ENCODE measurements around the gene SNIP1. TPM values are rescaled to one million over a fixed set of nuclear protein-coding genes. Genes with fewer than 3 reads are reported as not detected.

Gene SNIP1
- polyA plus RNA-seq, 1 donor from 2014 or later, result 9.5 TPM

GRCh38 chr1:37502104-37502503 lies 52.0 kb downstream of the SNIP1 start:
- no peak for TF ChIP-seq EZH2 (IDR thresholded peaks at IDR 0.05; ENCODE audit: borderline replicate concordance, insufficient read depth, low read length, poor library complexity, severe bottlenecking)
- no peak for TF ChIP-seq CTCF (IDR thresholded peaks at IDR 0.05; ENCODE audit: poor library complexity, severe bottlenecking)
- no peak for TF ChIP-seq SMC3 (conservative IDR thresholded peaks at IDR 0.05; ENCODE audit: poor library complexity)
- TF ChIP-seq RAD21 (conservative IDR thresholded peaks at IDR 0.05), result no peak
- no peak for TF ChIP-seq TAF1 (IDR thresholded peaks at IDR 0.05; ENCODE audit: low read depth)
- no peak for TF ChIP-seq EP300 (conservative IDR thresholded peaks at IDR 0.05; ENCODE audit: poor library complexity, severe bottlenecking)
- no peak for TF ChIP-seq REST (IDR thresholded peaks at IDR 0.05; ENCODE audit: borderline replicate concordance)
- TF ChIP-seq POLR2AphosphoS5 (IDR thresholded peaks at IDR 0.05), result no peak
- TF ChIP-seq MXI1 (conservative IDR thresholded peaks at IDR 0.05; ENCODE audit: poor library complexity, severe bottlenecking), result no peak
- Histone ChIP-seq H3K9ac (ENCODE audit: low read length) (no peak overlapping the region), H3K27ac (ENCODE audit: low read length) (no peak overlapping the region), H3K9me3 (ENCODE audit: low read length) (no peaks in the 10 kb centered on the region), H3F3A (ENCODE audit: insufficient read depth, low read length, poor library complexity, severe bottlenecking) (no peaks in the 10 kb centered on the region), H2AFZ (ENCODE audit: low read depth, low read length) (no peak overlapping the region), H3K4me2 (ENCODE audit: low read length) (no peak overlapping the region), H3K9me2 (ENCODE audit: insufficient read depth, low read length) (no peaks in the 10 kb centered on the region), H3K27me3 (ENCODE audit: insufficient read depth, low read depth, low read length) (no peaks in the 10 kb centered on the region), H3K4me3 (ENCODE audit: low read length) (no peak overlapping the region), H3K79me2 (replicated peaks; ENCODE audit: insufficient read depth, low read length) (no peaks in the 10 kb centered on the region), H4K20me1 (ENCODE audit: insufficient read depth) (no peaks in the 10 kb centered on the region), H3K36me3 (ENCODE audit: insufficient read depth, low read length) (peaks cover 8% of the 10 kb centered on the region)

GRCh38 chr1:37501661-37502060 lies 52.4 kb downstream of the SNIP1 start:
- Histone ChIP-seq H3K36me3 (ENCODE audit: insufficient read depth, low read length) (peaks cover 8% of the 10 kb centered on the region), H3K9me2 (ENCODE audit: insufficient read depth, low read length) (no peaks in the 10 kb centered on the region), H3K79me2 (replicated peaks; ENCODE audit: insufficient read depth, low read length) (no peaks in the 10 kb centered on the region), H3K27ac (ENCODE audit: low read length) (no peak overlapping the region), H3K4me2 (ENCODE audit: low read length) (no peak overlapping the region), H3K27me3 (ENCODE audit: insufficient read depth, low read depth, low read length) (no peaks in the 10 kb centered on the region), H3K9me3 (ENCODE audit: low read length) (no peaks in the 10 kb centered on the region), H3F3A (ENCODE audit: insufficient read depth, low read length, poor library complexity, severe bottlenecking) (no peaks in the 10 kb centered on the region), H3K9ac (ENCODE audit: low read length) (no peak overlapping the region), H4K20me1 (ENCODE audit: insufficient read depth) (no peaks in the 10 kb centered on the region), H2AFZ (ENCODE audit: low read depth, low read length) (no peak overlapping the region), H3K4me3 (ENCODE audit: low read length) (no peak overlapping the region)
- TF ChIP-seq RAD21 (conservative IDR thresholded peaks at IDR 0.05), result no peak
- no peak for TF ChIP-seq POLR2AphosphoS5 (IDR thresholded peaks at IDR 0.05)
- no peak for TF ChIP-seq EP300 (conservative IDR thresholded peaks at IDR 0.05; ENCODE audit: poor library complexity, severe bottlenecking)
- TF ChIP-seq TAF1 (IDR thresholded peaks at IDR 0.05; ENCODE audit: low read depth), result no peak
- no peak for TF ChIP-seq MXI1 (conservative IDR thresholded peaks at IDR 0.05; ENCODE audit: poor library complexity, severe bottlenecking)
- no peak for TF ChIP-seq SMC3 (conservative IDR thresholded peaks at IDR 0.05; ENCODE audit: poor library complexity)
- TF ChIP-seq REST (IDR thresholded peaks at IDR 0.05; ENCODE audit: borderline replicate concordance), result no peak
- no peak for TF ChIP-seq CTCF (IDR thresholded peaks at IDR 0.05; ENCODE audit: poor library complexity, severe bottlenecking)
- TF ChIP-seq EZH2 (IDR thresholded peaks at IDR 0.05; ENCODE audit: borderline replicate concordance, insufficient read depth, low read length, poor library complexity, severe bottlenecking), result no peak

Data from neural cell (in vitro differentiated cells).